ENCODE data around the gene POLDIP2. TPM values are rescaled to one million over a fixed set of nuclear protein-coding genes. Genes with fewer than 3 reads are reported as not detected.

Gene POLDIP2
- total RNA-seq, 1 experiment from 2014 or later = 82.7 TPM

GRCh38 chr17:28404812-28405570 is 47.7 kb upstream of the POLDIP2 start:
- BruUV-seq (replicated peaks) = no TSS peak
- peak overlapping the region; percentile 86 for H3K4me3 Mint-ChIP-seq (ENCODE audit: low read depth, unreplicated experiment)
- H3K9me3 Mint-ChIP-seq (ENCODE audit: low read depth, unreplicated experiment) = no peaks in the 10 kb centered on the region
- CTCF ChIA-PET = interaction anchor here (1.9 kb wide), 1 partner anchor 11 kb away, joined by 8 read pairs; no protein-coding TSS in a partner anchor
- DNase-seq = no peak
- intact Hi-C loops (cut with micrococcal nuclease; ENCODE audit: unreplicated experiment) = no loop called here
- peaks cover 17% of the 10 kb centered on the region for H3K27me3 Mint-ChIP-seq (ENCODE audit: unreplicated experiment)
- no peak for TF ChIP-seq CTCF (IDR thresholded peaks at IDR 0.05; ENCODE audit: unreplicated experiment)
- peaks cover 15% of the 10 kb centered on the region for H3K36me3 Mint-ChIP-seq (ENCODE audit: insufficient read depth, unreplicated experiment)
- no peak overlapping the region for H3K27ac Mint-ChIP-seq (ENCODE audit: unreplicated experiment)
- H3K4me1 Mint-ChIP-seq (ENCODE audit: low read depth, unreplicated experiment) = no peaks in the 10 kb centered on the region

- Mint-ChIP-seq H3K4me3 (ENCODE audit: low read depth, unreplicated experiment) (no peak overlapping the region), H3K27me3 (ENCODE audit: unreplicated experiment) (peaks cover 14% of the 10 kb centered on the region), H3K4me1 (ENCODE audit: low read depth, unreplicated experiment) (no peaks in the 10 kb centered on the region), H3K27ac (ENCODE audit: unreplicated experiment) (no peak overlapping the region), H3K9me3 (ENCODE audit: low read depth, unreplicated experiment) (no peaks in the 10 kb centered on the region), H3K36me3 (ENCODE audit: insufficient read depth, unreplicated experiment) (peaks cover 15% of the 10 kb centered on the region)
- TF ChIP-seq CTCF (IDR thresholded peaks at IDR 0.05; ENCODE audit: unreplicated experiment) = no peak
- CTCF ChIA-PET = interaction anchor here (1.9 kb wide), 1 partner anchor 12 kb away, joined by 8 read pairs; no protein-coding TSS in a partner anchor
- DNase-seq = no peak
- intact Hi-C loops (cut with micrococcal nuclease; ENCODE audit: unreplicated experiment) = no loop called here
- BruUV-seq (replicated peaks) = TSS peak; percentile 28
Observed at GRCh38 chr17:28404461-28404811, 47.1 kb upstream of the POLDIP2 start.

GRCh38 chr17:28404007-28404406 is 46.7 kb upstream of the POLDIP2 start:
- intact Hi-C loops (cut with micrococcal nuclease; ENCODE audit: unreplicated experiment) = no loop called here
- Mint-ChIP-seq H3K4me3 (ENCODE audit: low read depth, unreplicated experiment) (no peak overlapping the region), H3K36me3 (ENCODE audit: insufficient read depth, unreplicated experiment) (peaks cover 15% of the 10 kb centered on the region), H3K4me1 (ENCODE audit: low read depth, unreplicated experiment) (no peaks in the 10 kb centered on the region), H3K27ac (ENCODE audit: unreplicated experiment) (no peak overlapping the region), H3K9me3 (ENCODE audit: low read depth, unreplicated experiment) (no peaks in the 10 kb centered on the region), H3K27me3 (ENCODE audit: unreplicated experiment) (peaks cover 13% of the 10 kb centered on the region)
- TF ChIP-seq CTCF (IDR thresholded peaks at IDR 0.05; ENCODE audit: unreplicated experiment) = no peak
- CTCF ChIA-PET = interaction anchor here (1.9 kb wide), 1 partner anchor 12 kb away, joined by 8 read pairs; no protein-coding TSS in a partner anchor
- DNase-seq = no peak
- BruUV-seq (replicated peaks) = no TSS peak

- no TSS peak for BruUV-seq (replicated peaks)
- no peaks in the 10 kb centered on the region for H3K9me3 Mint-ChIP-seq (ENCODE audit: low read depth, unreplicated experiment)
- H3K4me3 Mint-ChIP-seq (ENCODE audit: low read depth, unreplicated experiment) = no peak overlapping the region
- DNase-seq = no peak
- peaks cover 2% of the 10 kb centered on the region for H3K27me3 Mint-ChIP-seq (ENCODE audit: unreplicated experiment)
- intact Hi-C loops (cut with micrococcal nuclease; ENCODE audit: unreplicated experiment) = no loop called here
- peaks cover 17% of the 10 kb centered on the region for H3K36me3 Mint-ChIP-seq (ENCODE audit: insufficient read depth, unreplicated experiment)
- TF ChIP-seq CTCF (IDR thresholded peaks at IDR 0.05; ENCODE audit: unreplicated experiment) = no peak
- no peak overlapping the region for H3K27ac Mint-ChIP-seq (ENCODE audit: unreplicated experiment)
- CTCF ChIA-PET = no interaction called here
- no peaks in the 10 kb centered on the region for H3K4me1 Mint-ChIP-seq (ENCODE audit: low read depth, unreplicated experiment)
Observed at GRCh38 chr17:28402844-28403243, 45.5 kb upstream of the POLDIP2 start.

Measured in Calu3 (cell line).